GM19193 (cell line): Measurements from ENCODE around the gene ADAMTSL1.

Experiments used
- POLR2A ChIP-seq: IDR thresholded peaks from 4 replicates; pipeline ENCODE4 v1.6.1; 2011; ENCODE audit not compliant: insufficient read depth, insufficient read length; ENCODE audit errors: extremely low read depth

Gene ADAMTSL1

DNA sequence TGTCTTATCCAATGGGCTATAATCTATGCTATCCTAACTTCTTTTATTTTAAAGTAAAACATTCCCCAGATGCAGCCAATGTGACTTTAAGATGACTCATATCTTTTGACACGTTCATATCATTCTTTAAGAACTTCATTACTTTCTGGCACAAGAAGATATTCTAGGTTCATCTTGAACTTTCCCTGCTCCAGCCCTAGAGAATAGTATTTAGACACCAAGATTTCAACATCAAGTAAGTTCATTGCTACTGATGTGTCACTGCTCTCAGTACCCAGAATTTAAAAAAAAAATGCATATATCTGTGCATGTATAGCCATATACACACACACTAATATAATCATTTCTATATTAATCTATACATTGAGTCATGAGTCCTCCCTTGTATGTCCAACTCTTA lies 383.8 kb downstream of the ADAMTSL1 start:
- no peak for TF ChIP-seq POLR2A

DNA sequence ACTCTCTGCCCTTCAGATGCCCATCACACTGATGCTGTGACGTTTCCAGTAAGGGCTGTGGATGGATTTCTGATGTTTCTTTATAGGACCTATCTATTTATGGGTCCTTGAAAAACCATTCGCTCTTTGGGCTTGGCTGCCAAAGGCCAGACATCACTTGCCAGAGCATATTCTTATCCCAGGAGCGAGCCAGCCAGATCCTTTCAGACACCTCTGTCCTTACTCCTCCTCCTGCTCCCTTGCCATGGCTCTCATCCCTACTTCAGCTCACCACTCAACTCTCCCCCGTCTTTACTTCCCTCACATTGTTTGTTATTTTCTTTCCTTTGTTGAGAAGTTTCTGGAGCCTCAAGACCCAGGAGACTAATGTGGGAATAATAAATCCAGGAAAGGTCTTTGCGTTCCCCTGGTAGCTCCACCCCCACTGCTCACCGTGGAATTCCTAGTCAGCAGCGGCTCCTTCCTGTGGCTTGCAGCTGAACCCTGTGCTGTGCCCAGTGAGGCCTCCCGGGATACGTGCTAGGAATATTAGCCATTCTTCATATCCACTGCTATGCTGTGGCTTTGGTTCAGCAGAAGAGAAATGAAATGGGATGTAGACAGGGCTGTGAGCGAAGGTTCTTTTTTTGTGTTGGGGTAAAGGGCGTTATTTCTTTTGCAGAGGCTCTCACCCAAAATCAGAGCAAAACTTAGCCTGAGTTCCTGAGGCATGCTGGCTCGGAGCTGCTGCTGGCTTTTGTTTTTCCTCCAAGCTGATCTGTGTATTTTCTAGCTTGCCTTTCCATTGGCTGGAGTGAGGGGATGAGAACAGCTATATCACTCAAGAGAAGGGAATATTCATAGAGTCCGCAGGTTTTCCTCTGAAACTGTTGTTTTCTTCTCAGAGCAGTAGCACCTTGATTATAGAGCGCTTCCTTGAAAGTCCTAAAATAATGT lies 387.9 kb downstream of the ADAMTSL1 start:
- TF ChIP-seq POLR2A: no peak

DNA sequence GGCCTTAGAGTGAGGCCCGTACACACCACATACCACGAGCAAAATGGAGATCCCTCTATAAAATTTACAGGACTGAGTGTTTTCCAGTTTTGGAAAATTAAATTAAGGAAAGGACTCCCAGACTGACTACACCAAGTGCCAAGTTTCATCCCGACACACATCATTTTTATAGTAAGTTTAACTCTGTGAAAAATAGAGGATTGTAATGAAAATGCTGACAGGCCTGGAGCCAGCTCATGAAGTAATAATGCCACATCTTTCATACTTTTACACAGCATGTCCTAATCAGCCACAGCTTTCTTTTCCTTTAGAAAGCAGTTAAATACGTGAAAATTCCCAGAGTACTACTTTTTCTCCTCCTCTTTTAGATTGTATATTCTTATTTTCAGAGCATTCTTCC lies 389.8 kb downstream of the ADAMTSL1 start:
- no peak for TF ChIP-seq POLR2A

DNA sequence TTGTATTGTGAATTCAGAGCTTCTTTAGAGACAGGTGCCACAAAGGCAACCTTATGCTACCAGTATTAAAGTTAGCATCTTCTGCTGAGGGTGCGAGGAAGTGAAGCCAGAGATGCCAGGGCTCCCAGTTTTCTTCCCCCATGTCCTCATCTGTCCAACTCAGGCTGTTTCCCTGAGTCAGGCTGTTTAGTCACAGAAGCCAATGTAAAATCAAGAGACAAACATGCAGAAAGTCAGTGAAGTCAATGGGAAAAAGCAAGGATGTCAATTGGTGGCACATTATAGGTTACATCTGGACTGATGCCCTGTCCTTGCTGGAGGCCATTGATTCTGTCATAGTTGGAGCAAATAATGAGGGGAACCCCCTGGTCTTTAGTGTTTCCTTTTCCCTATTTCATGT lies 390.6 kb downstream of the ADAMTSL1 start:
- no peak for TF ChIP-seq POLR2A

DNA sequence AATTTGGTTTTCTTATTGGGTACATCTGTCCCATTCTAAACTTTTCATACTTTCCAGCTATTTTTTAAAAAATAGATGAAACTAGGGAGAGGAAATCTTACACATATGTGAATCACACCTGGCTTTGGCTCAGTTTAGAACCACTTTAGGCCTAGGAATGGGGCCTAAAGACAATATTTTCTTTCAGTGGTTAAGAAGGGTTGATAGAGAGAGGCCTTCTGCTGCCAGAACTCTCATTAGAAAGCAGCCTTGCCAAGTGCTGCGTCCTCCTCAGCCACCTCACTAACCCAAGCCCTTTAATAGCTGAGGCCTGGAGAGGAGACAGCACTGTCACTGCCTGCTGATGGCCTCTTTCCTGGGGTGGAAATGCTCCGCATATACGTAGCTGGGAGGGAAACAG lies 391.6 kb downstream of the ADAMTSL1 start:
- TF ChIP-seq POLR2A: no peak

DNA sequence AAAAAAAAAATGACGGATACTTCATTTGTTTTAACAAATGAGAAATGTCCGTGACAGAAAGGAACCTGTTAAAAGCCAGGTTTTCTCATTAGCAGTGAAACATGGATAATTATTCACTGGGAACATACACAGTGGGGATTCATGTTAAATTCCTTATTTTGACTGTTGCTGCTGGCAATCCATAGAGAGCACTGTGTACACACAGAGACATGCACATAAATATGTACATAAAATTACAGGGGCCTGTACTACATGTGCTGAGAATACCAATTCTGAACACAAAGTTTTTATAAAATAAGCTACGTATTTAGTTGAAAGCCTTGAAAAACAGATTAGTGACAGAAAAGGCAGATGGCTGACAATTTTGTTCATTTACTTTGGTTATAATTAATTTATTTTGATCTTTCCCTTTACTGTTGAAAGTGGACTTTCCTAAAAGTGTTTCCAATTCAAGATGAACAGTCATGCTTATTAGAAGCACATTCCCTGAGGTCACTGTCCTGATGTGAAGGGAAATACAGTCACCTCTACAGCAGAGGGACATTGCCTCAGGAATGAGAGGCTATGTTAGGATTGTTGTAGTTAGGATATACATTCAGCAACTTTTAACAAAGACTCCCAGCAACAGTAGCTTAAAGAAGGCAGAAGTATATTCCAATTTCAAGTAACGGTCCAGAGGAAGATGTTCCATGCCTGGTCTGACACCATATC lies 392.3 kb downstream of the ADAMTSL1 start:
- no peak for TF ChIP-seq POLR2A

DNA sequence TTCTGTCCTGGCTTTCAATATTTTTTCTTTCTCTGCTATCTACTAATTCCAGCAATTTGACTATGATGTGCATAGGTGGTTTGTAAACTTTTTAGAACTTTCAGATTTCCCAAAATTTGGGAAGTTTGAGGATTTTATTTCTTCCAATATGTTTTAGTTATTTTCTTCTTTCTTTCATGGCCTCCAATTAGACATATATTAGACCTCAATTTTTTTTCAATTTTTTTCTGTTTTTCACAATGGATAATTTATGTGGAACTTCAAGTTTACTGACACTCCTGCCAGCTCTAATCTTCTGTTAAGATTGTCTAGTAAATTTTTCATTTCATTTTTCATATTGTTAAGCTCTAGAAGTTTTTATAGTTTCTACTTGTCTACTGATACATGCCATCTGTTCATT lies 395.8 kb downstream of the ADAMTSL1 start:
- no peak for TF ChIP-seq POLR2A

DNA sequence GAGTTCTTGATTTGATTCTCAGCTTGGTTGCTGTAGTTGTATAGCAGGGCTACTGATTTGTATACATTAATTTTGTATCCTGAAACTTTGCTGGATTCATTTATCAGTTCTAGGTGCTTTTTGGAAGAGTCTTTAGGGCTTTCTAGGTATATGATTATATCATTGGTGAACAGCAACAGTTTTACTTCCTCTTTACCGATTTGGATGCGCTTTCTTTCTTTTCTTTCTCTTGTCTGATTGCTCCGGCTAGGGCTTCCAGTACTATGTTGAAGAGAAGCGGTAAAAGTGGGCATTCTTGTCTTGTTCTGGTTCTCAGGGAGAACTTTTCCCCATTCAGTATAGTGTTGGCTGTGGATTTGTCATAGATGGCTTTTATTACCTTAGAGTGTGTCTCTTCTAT lies 400.1 kb downstream of the ADAMTSL1 start:
- TF ChIP-seq POLR2A: no peak

DNA sequence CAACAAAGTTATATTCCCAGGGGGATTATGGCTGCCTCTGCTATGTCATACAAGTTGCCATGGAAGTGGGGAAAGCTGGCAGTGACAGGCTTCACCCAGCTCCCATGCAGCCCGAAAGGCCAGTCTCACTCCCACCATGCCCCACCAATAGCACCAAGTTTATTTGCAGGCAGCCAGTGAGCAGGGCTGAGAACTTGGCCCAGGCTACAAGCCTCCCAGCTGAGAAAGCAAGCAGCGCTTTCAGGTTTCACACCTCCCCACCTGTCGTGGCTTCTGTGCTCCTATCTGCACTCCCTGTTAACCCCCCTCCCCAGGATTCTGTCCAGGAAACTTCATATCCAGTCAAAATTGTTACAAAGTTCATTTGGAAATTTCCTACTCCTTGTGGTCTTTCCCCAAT lies 404.0 kb downstream of the ADAMTSL1 start:
- no peak for TF ChIP-seq POLR2A

DNA sequence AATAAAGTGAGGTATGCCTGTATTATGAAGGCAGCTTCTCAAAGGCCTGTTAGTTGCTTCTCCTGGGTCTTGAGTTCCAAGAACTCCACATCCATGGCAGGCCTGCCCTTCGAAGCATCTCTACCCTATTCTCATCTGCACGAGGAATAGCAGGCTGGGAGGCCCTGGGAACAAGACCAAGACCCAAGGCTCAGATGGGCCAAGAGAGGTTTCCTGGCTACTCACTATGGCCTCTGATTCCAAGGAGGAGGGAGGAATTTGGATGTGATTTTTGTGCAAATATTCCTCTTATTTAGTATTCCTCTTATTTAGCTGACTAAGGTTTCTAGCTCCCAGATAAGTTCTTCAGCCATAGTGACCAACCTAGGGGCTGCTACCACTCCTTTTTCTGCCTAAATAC lies 407.8 kb downstream of the ADAMTSL1 start:
- no peak for TF ChIP-seq POLR2A

DNA sequence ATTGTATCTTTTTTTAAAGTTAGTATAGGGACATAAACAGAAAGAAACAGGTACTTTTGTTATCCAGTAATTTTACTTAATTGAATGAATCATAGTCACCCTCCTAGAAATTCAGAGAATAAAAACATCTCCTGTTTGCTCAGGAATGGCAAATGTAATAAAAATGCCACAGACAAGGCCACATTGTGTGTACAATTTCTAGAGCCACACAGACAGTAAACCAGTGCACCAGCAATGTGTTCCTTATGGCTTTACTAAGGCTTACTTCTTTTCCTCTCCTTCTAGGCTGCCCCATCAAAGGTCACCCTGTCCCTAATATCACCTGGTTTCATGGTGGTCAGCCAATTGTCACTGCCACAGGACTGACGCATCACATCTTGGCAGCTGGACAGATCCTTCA lies 413.6 kb downstream of the ADAMTSL1 start:
- TF ChIP-seq POLR2A: no peak

DNA sequence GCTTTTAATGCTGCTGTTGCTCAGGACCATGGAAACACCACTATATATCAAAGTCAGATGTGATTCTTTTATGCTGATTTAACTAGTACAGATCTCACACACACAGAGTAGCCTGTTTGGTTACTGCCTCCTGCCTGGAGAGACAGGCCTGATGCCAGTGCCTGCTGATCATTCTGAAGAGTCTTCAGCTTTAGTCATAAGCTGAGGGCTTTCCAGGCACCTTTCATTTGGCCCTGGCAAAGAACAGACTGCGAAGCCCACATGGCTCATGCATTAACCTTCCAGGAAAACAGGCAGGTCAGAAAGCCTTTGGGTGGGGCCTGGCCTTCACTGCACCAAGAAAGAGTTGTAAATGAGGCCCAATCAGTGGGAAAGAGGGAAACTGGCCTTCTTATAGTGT lies 414.3 kb downstream of the ADAMTSL1 start:
- no peak for TF ChIP-seq POLR2A

DNA sequence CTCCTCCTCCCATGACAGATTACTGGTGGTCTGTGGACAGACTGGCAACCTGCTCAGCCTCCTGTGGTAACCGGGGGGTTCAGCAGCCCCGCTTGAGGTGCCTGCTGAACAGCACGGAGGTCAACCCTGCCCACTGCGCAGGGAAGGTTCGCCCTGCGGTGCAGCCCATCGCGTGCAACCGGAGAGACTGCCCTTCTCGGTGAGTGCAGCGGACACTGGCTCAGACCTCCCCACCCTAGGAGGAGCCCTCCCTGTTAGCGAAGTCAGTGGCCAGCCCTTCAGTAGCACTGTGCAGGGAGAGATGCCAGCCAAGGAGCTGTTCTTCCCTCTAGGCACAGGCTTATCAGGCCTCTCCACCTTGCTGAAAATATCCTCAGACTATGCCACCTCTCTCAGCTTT lies 415.6 kb downstream of the ADAMTSL1 start:
- TF ChIP-seq POLR2A: no peak

DNA sequence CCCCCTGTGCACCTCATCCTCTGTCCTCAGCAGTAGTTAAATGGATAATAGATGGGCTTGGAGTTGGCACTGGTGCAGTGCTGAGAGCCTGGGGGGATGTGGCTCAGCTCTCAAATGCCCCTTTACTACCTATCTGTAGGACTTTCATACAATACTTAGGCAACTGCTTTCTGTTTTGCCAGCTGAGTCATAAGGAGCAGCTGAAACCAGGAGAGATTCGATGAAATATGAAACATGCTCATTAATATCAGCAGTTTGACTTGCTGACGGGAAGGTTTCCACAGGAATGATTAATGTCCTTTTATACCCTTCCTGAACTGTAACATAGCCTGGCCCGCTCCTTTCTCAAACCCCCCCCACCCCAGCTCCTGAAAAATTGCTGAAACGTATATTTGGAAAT lies 416.4 kb downstream of the ADAMTSL1 start:
- no peak for TF ChIP-seq POLR2A

DNA sequence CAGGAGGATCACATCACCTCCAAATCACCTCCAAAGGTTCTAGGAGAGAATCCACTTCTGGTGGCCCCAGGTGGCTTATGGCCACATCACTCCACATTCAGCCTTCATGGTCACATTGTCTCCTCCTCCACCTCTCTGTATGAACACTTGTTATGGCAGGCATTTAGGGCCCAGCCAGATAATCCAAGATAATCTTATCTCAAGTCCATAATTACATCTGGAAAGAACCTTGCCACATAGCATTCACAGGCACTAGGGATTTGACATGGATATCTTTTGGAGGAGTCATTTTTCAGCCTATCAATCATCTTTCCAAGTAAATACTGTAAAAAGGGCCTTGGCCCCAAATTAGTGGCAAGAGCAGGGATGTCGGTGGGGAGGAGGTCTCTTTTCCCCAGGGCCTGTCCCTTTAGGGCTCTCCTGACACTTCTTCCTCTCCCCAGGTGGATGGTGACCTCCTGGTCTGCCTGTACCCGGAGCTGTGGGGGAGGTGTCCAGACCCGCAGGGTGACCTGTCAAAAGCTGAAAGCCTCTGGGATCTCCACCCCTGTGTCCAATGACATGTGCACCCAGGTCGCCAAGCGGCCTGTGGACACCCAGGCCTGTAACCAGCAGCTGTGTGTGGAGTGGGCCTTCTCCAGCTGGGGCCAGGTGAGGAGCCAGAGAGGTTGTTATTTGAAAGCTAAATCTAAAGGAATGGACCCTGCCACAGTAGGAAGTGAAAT lies 418.2 kb downstream of the ADAMTSL1 start:
- TF ChIP-seq POLR2A: no peak

DNA sequence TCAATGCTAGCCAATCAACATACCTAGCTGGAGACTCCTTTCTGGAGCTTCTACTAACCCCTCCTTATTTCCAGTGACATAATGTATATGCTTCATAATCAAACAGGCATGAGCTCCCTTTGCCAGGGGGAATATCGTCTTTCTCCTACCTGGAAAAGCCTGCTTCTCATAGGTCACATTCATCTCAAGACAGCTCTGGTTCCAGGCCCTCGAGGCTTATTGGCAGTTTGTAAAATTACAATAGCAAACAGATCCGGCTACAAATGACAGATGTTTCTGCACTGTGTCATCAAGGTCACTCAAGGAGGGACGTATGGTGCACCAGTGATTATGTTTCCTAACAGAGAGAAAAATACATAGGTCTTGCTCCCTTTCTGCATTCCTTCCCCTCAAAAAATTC lies 419.1 kb downstream of the ADAMTSL1 start:
- TF ChIP-seq POLR2A: no peak

DNA sequence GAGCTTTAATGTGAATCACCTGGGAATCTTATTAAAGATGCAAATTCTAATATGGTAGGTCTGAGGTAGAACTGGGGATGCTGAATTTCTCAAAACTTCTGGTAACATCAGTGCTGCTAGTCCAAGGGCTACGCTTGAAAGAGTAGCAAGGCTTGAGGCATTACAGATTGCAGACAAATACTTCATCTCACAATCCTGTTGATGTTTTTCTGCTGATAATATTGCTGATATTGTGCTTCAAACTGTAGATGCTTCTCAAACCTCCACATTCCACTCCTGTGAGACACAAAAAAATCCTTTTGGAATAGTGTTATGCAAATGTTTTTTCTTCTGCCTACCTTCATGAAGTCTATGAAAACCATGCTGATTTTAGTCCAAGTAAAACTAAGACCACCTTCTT lies 419.5 kb downstream of the ADAMTSL1 start:
- TF ChIP-seq POLR2A: no peak
